Spleen (tissue), 7 donors: Measurements from ENCODE around the gene LYRM2.

ENCODE experiments used
- CTCF ChIP-seq, 11 experiments: fragments of 200-600 bp in 7 of 11; fragments of 450-650 bp in 4 of 11; sonication (generic) in 4 of 11; IDR thresholded peaks in 8 of 11; conservative IDR thresholded peaks in 3 of 11; 1 replicate in 7 of 11; 2 replicates in 4 of 11; pipeline versions ENCODE4 v1.4.0 to v1.8.0; 2016 to 2021; ENCODE audit warnings: antibody characterized with exemption in 11 of 11, inconsistent platforms in 4 of 11, mild to moderate bottlenecking in 1 of 11
- POLR2A ChIP-seq, 3 donors: fragments of 450-650 bp; IDR thresholded peaks; one replicate each; pipeline ENCODE4 v1.5.1; 2017; ENCODE audit warnings: antibody characterized with exemption in 3 of 3, mild to moderate bottlenecking in 1 of 3
- donor health status: DM: no; HTN: no; CAD: no; lungs with moderate emphysema.
- donor health status: DM: no; HTN: no; CAD: no.
- donor health status: DM: no; HTN: no; CAD: no.

- TF ChIP-seq CTCF (IDR thresholded peaks at IDR 0.05 in 8 of 11, conservative IDR thresholded peaks at IDR 0.05 in 3 of 11) (no peak), POLR2A (IDR thresholded peaks at IDR 0.05) (no peak)
Observed at GRCh38 chr6:89657445-89658158, 19.1 kb upstream of the LYRM2 start.
